Psoas muscle (tissue), 8 donors: ENCODE results near the gene MANBA. TPM values are rescaled to one million over a fixed set of nuclear protein-coding genes. Genes with fewer than 3 reads are reported as not detected.

ENCODE experiments used
- ATAC-seq, 4 donors: fragments of 200-7000 bp; cut with Tn5 transposase; one replicate each; pipeline ENCODE4 v1.9.1; 2020; ENCODE audit warnings: moderate library complexity in 3 of 4, mild to moderate bottlenecking in 2 of 4
- DNase-seq, 2 donors: peaks; one replicate each; pipeline ENCODE4 v3.0.0-alpha.2; 2020
- H3K27ac ChIP-seq: fragments of 200-600 bp; one replicate; pipeline ENCODE4 v1.8.0; 2022
- H3K27me3 ChIP-seq, 3 donors: fragments of 200-600 bp in 1 of 3; one replicate each; pipeline versions ENCODE4 v1.6.1 to v1.8.0; 2013 to 2022; ENCODE audit warnings: low read length in 2 of 3, mild to moderate bottlenecking in 2 of 3, moderate library complexity in 1 of 3; ENCODE audit not compliant: insufficient read depth in 3 of 3
- H3K36me3 ChIP-seq, 2 donors: fragments of 200-600 bp in 1 of 2; one replicate each; pipeline versions ENCODE4 v1.6.1 to v1.8.0; 2013 to 2022; ENCODE audit warnings: low read depth in 1 of 2, mild to moderate bottlenecking in 1 of 2, moderate library complexity in 1 of 2; ENCODE audit not compliant: insufficient read depth in 1 of 2
- H3K4me1 ChIP-seq: fragments of 200-600 bp; one replicate; pipeline ENCODE4 v1.8.0; 2022
- H3K4me3 ChIP-seq: fragments of 200-600 bp; one replicate; pipeline ENCODE4 v1.8.0; 2022; ENCODE audit warnings: mild to moderate bottlenecking
- H3K9me3 ChIP-seq: fragments of 200-600 bp; one replicate; pipeline ENCODE4 v1.8.0; 2022
- CTCF ChIP-seq: fragments of 200-600 bp; IDR thresholded peaks from one replicate; pipeline ENCODE4 v1.8.0; 2022; ENCODE audit warnings: antibody characterized with exemption
- WGBS, 3 donors: extraction: QIAGEN DNeasy Blood & Tissue Kit; methylation state at CpG; one replicate each; pipeline versions ENCODE4 v1.1.6 to v1.1.7; 2013; 5-methylcytosine and 5-hydroxymethylcytosine counted together
- intact Hi-C, 2 donors: fragments of 100-400 bp; cut with DNase I; formaldehyde crosslinking; loops; one replicate each; pipeline versions ENCODE4 v1.11.0 to v1.14.2; 2022
- polyA plus RNA-seq, 3 donors: library from polyadenylated mRNA; stranded (reverse); fragments of 200-250 nt; gene quantifications; one replicate each; pipeline ENCODE4 v1.2.3, GENCODE V29; 2013
- total RNA-seq, 4 donors: library from RNA; stranded (reverse); fragmentation: NEBNext Ultra II Directional in 2 of 4; extraction: Animal tissue kit (Norgen Biotek cat#: 25700) in 2 of 4; gene quantifications; one replicate each; pipeline versions ENCODE4 v1.2.1 to v1.2.4, GENCODE V29; 2021 to 2023
- donor health status: healthy with polysubstance abuse.
- donor health status: DM: no; HTN: no; CAD: no; lungs with moderate emphysema.
- donor health status: Bipolar disorder and iron deficiency.
- donor health status: healthy.
- donor health status: DM: yes; HTN: yes; CAD: no.
- donor health status: DM: no; HTN: no; CAD: no.
- donor health status: DM: no; HTN: no; CAD: no.
- donor health status: DM: yes; HTN: yes; CAD: no.

MANBA gene
- total and polyA plus RNA-seq, 7 donors: 3.1 to 11.9 (median 4.8) TPM

- no peaks in the 10 kb centered on the region for H3K4me1 ChIP-seq
- no peak overlapping the region for H3K4me3 ChIP-seq
- 84 to 90% (median 89%) methylated on average over 1 of the region's 1 CpG for WGBS, 3 donors
- ATAC-seq: peak in 1 of 4 donors; percentile 20
- no peak overlapping the region for H3K27ac ChIP-seq
- intact Hi-C loops: no loop called here
- no peaks in the 10 kb centered on the region for H3K9me3 ChIP-seq
- TF ChIP-seq CTCF: no peak
- no peaks in the 10 kb centered on the region for H3K36me3 ChIP-seq
- no peaks in the 10 kb centered on the region for H3K27me3 ChIP-seq
- no peak for DNase-seq
Measured at GRCh38 chr4:102781570-102781969, 20.8 kb upstream of the MANBA start.

GRCh38 chr4:102780476-102781144 is 19.8 kb upstream of the MANBA start:
- H3K27ac ChIP-seq: no peak overlapping the region
- H3K4me1 ChIP-seq: no peaks in the 10 kb centered on the region
- WGBS, 3 donors: 80 to 85% (median 85%) methylated on average over 5 of the region's 5 CpGs
- H3K9me3 ChIP-seq: no peaks in the 10 kb centered on the region
- no peak for TF ChIP-seq CTCF
- no peaks in the 10 kb centered on the region for H3K36me3 ChIP-seq
- H3K4me3 ChIP-seq: no peak overlapping the region
- intact Hi-C loops: no loop called here
- DNase-seq (no peak), ATAC-seq (peak; percentile 62 to 81 (median 68))
- H3K27me3 ChIP-seq: no peaks in the 10 kb centered on the region

- Histone ChIP-seq H3K27ac (no peak overlapping the region), H3K4me3 (no peak overlapping the region), H3K4me1 (no peaks in the 10 kb centered on the region), H3K9me3 (no peaks in the 10 kb centered on the region), H3K27me3 (no peaks in the 10 kb centered on the region), H3K36me3 (no peaks in the 10 kb centered on the region)
- ATAC-seq (no peak), DNase-seq (no peak)
- no peak for TF ChIP-seq CTCF
- 58 to 68% (median 65%) methylated on average over 4 of the region's 4 CpGs for WGBS, 3 donors
- intact Hi-C loops: no loop called here
Measured at GRCh38 chr4:102779204-102779603, 18.4 kb upstream of the MANBA start.

GRCh38 chr4:102778720-102779119 is 18.0 kb upstream of the MANBA start:
- 62 to 70% (median 62%) methylated on average over 7 of the region's 7 CpGs for WGBS, 3 donors
- intact Hi-C loops: no loop called here
- Histone ChIP-seq H3K27ac (no peak overlapping the region), H3K4me3 (no peak overlapping the region), H3K27me3 (no peaks in the 10 kb centered on the region), H3K4me1 (no peaks in the 10 kb centered on the region), H3K36me3 (no peaks in the 10 kb centered on the region), H3K9me3 (no peaks in the 10 kb centered on the region)
- DNase-seq (no peak), ATAC-seq (no peak)
- no peak for TF ChIP-seq CTCF

GRCh38 chr4:102775805-102776204 is 15.0 kb upstream of the MANBA start:
- Histone ChIP-seq H3K4me1 (no peaks in the 10 kb centered on the region), H3K36me3 (no peaks in the 10 kb centered on the region), H3K9me3 (no peaks in the 10 kb centered on the region), H3K27me3 (no peaks in the 10 kb centered on the region), H3K27ac (no peak overlapping the region), H3K4me3 (no peak overlapping the region)
- DNase-seq: no peak
- intact Hi-C loops: no loop called here
- TF ChIP-seq CTCF: no peak
- 84 to 95% (median 89%) methylated on average over 1 of the region's 1 CpG for WGBS, 3 donors
- ATAC-seq: no peak
